Heart right ventricle (tissue), 16 donors: ENCODE data around the gene CTNNA1. TPM values are rescaled to one million over a fixed set of nuclear protein-coding genes. Genes with fewer than 3 reads are reported as not detected.

Experiments used
- ATAC-seq, 8 donors: fragments of 200-7000 bp; cut with Tn5 transposase; one replicate each; pipeline ENCODE4 v1.9.1; 2020; ENCODE audit warnings: mild to moderate bottlenecking in 8 of 8, moderate library complexity in 8 of 8, moderate number of reproducible peaks in 1 of 8
- DNase-seq, 2 donors: peaks; one replicate each; pipeline ENCODE4 v3.0.0-alpha.2; 2020
- H3K27ac ChIP-seq, 10 donors: fragments of 200-600 bp; sonication (generic) in 2 of 10; one replicate each; pipeline versions ENCODE4 v1.5.0 to v1.8.0; 2020 to 2022; ENCODE audit warnings: mild to moderate bottlenecking in 3 of 10
- H3K27me3 ChIP-seq, 7 donors: fragments of 200-600 bp; one replicate each; pipeline ENCODE4 v1.8.0; 2021 to 2022; ENCODE audit warnings: mild to moderate bottlenecking in 2 of 7
- H3K36me3 ChIP-seq, 9 donors: fragments of 200-600 bp; sonication (generic) in 1 of 9; one replicate each; pipeline versions ENCODE4 v1.5.0 to v1.8.0; 2020 to 2022; ENCODE audit warnings: mild to moderate bottlenecking in 2 of 9
- H3K4me1 ChIP-seq, 9 donors: fragments of 200-600 bp; sonication (generic) in 1 of 9; one replicate each; pipeline versions ENCODE4 v1.5.0 to v1.8.0; 2020 to 2022; ENCODE audit warnings: mild to moderate bottlenecking in 4 of 9
- H3K4me3 ChIP-seq, 10 donors: fragments of 200-600 bp; sonication (generic) in 2 of 10; one replicate each; pipeline versions ENCODE4 v1.5.0 to v1.8.0; 2020 to 2022; ENCODE audit warnings: mild to moderate bottlenecking in 7 of 10, moderate library complexity in 2 of 10
- H3K9me3 ChIP-seq, 11 donors: fragments of 200-600 bp in 10 of 11; sonication (generic) in 2 of 11; one replicate each; pipeline versions ENCODE4 v1.5.0 to v1.8.0; 2013 to 2022; ENCODE audit warnings: mild to moderate bottlenecking in 2 of 11, control low read depth in 1 of 11, moderate library complexity in 1 of 11
- CTCF ChIP-seq, 9 donors: fragments of 200-600 bp; sonication (generic) in 2 of 9; IDR thresholded peaks; one replicate each; pipeline versions ENCODE4 v1.5.0 to v1.8.0; 2021 to 2022; ENCODE audit warnings: antibody characterized with exemption in 9 of 9, mild to moderate bottlenecking in 5 of 9, moderate library complexity in 1 of 9
- WGBS, 2 donors: extraction: QIAGEN DNeasy Blood & Tissue Kit; methylation state at CpG; one replicate each; pipeline ENCODE4 v1.1.7; 2013; ENCODE audit warnings: inconsistent platforms in 1 of 2; 5-methylcytosine and 5-hydroxymethylcytosine counted together
- intact Hi-C, 10 donors: fragments of 100-400 bp; cut with DNase I; formaldehyde crosslinking; loops; one replicate each; pipeline versions ENCODE4 v1.11.1 to v1.14.2; 2022
- polyA plus RNA-seq, 2 donors: library from polyadenylated mRNA; stranded (reverse); fragments of 200-250 nt; gene quantifications; one replicate each; pipeline ENCODE4 v1.2.3, GENCODE V29; 2013
- total RNA-seq, 10 donors: library from RNA; stranded (reverse); fragmentation: NEBNext Ultra II Directional in 3 of 10; extraction: Animal tissue kit (Norgen Biotek cat#: 25700) in 3 of 10; gene quantifications; one replicate each; pipeline versions ENCODE4 v1.2.1 to v1.2.4, GENCODE V29; 2021 to 2023
- donor health status: Arrhythmogenic right ventricular cardiomyopathy.
- donor health status: ischemic (EF 13 %, LVEDD 7.1; RV severe dilation, severe dysfunction).
- donor health status: healthy with polysubstance abuse.
- donor health status: DM: no; HTN: yes; CAD: no.
- donor health status: DM: no; HTN: no; CAD: no.
- donor health status: ischemic (EF 25% LVEDD 6.9; RV normal size, moderate dysfunction).
- donor health status: ischemic (EF 25% LVEDD 5.7; RV mildly dilated, moderate dysfunction).
- donor health status: healthy.
- donor health status: DM: yes; HTN: yes; CAD: no.
- donor health status: Ischemic cardiomyopathy.
- donor health status: ischemic (EF 35%, LVEDD 5.7; RV mildly dilated, moderate dysfunction).
- donor health status: nonischemic (EF 11% LVEDD 7.7; RV severe dilation, severe dysfunction).
- donor health status: DM: yes; HTN: yes; CAD: no.
- donor health status: PGD.
- donor health status: ischemic (EF 29% LVEDD 5.4; RV normal size, mild dysfunction).
- donor health status: nonischemic (EF 23%, LVEDD 6.1; RV moderate dilation, normal function).

The CTNNA1 gene
- total and polyA plus RNA-seq, 12 donors = 128 to 416 (median 379) TPM

- peak in 7 of 9 donors; percentile 47 to 69 (median 55) for TF ChIP-seq CTCF (IDR thresholded peaks at IDR 0.05)
- intact Hi-C loops = no loop called here
- no peaks in the 10 kb centered on the region for H3K9me3 ChIP-seq
- H3K36me3 ChIP-seq = peaks cover 0 to 45% (median 0%) of the 10 kb centered on the region in 9 donors
- no peak overlapping the region for H3K27ac ChIP-seq
- DNase-seq = no peak
- H3K4me3 ChIP-seq = no peak overlapping the region
- peaks cover 2 to 93% (median 59%) of the 10 kb centered on the region in 9 donors for H3K4me1 ChIP-seq
- H3K27me3 ChIP-seq = no peaks in the 10 kb centered on the region
- peak in 2 of 8 donors; percentile 31 to 36 for ATAC-seq
Measured at GRCh38 chr5:138789771-138790242, 36.6 kb downstream of the CTNNA1 start.

- Histone ChIP-seq H3K4me1 (peaks cover 2 to 98% (median 59%) of the 10 kb centered on the region in 9 donors), H3K36me3 (peaks cover 0 to 38% (median 0%) of the 10 kb centered on the region in 9 donors), H3K9me3 (no peaks in the 10 kb centered on the region), H3K27ac (peak overlapping the region in 2 of 10 donors; percentile 7 to 42), H3K4me3 (no peak overlapping the region), H3K27me3 (no peaks in the 10 kb centered on the region)
- TF ChIP-seq CTCF (IDR thresholded peaks at IDR 0.05) = no peak
- WGBS, 2 donors = 50 to 64% methylated on average over 1 of the region's 1 CpG
- ATAC-seq = peak in 2 of 8 donors; percentile 48 to 57
- no peak for DNase-seq
- intact Hi-C loops = no loop called here
Measured at GRCh38 chr5:138790684-138791083, 37.5 kb downstream of the CTNNA1 start.

- 48 to 49% methylated on average over 4 of the region's 4 CpGs for WGBS, 2 donors
- no peak for ATAC-seq
- intact Hi-C loops = no loop called here
- Histone ChIP-seq H3K27me3 (no peaks in the 10 kb centered on the region), H3K36me3 (peaks cover 0 to 22% (median 0%) of the 10 kb centered on the region in 9 donors), H3K4me1 (peaks cover 2 to 99% (median 56%) of the 10 kb centered on the region in 9 donors), H3K4me3 (no peak overlapping the region), H3K27ac (no peak overlapping the region), H3K9me3 (no peaks in the 10 kb centered on the region)
- no peak for DNase-seq
- TF ChIP-seq CTCF (IDR thresholded peaks at IDR 0.05) = no peak
Measured at GRCh38 chr5:138792195-138792790, 39.1 kb downstream of the CTNNA1 start.

GRCh38 chr5:138793575-138793974, 40.4 kb downstream of the CTNNA1 start:
- peaks cover 0 to 10% (median 0%) of the 10 kb centered on the region in 9 donors for H3K36me3 ChIP-seq
- ATAC-seq (no peak), DNase-seq (no peak)
- H3K27ac ChIP-seq = no peak overlapping the region
- TF ChIP-seq CTCF (IDR thresholded peaks at IDR 0.05) = no peak
- no peaks in the 10 kb centered on the region for H3K27me3 ChIP-seq
- H3K4me1 ChIP-seq = peaks cover 2 to 99% (median 57%) of the 10 kb centered on the region in 9 donors
- no peak overlapping the region for H3K4me3 ChIP-seq
- intact Hi-C loops = no loop called here
- H3K9me3 ChIP-seq = no peaks in the 10 kb centered on the region
